PFSK-1 (cell line): ENCODE data around the gene OFD1.

Source experiments
- FOXP2 ChIP-seq: optimal IDR thresholded peaks from 2 replicates; pipeline ENCODE3; 2011; ENCODE audit warnings: borderline replicate concordance, control low read depth, inconsistent platforms; ENCODE audit not compliant: insufficient read depth; ENCODE audit errors: extremely low read length, extremely low read depth
- POLR2AphosphoS5 ChIP-seq: IDR thresholded peaks from 2 replicates; pipeline ENCODE4 v1.6.1; 2012; ENCODE audit warnings: low read depth, mild to moderate bottlenecking, control low read depth, low read length, moderate library complexity
- REST ChIP-seq, 2 experiments: IDR thresholded peaks; 2 replicates each; pipeline versions ENCODE4 v1.6.1 to v1.8.0; 2011 to 2012; ENCODE audit warnings: low read depth in 2 of 2, low read length in 2 of 2, control low read depth in 1 of 2, inconsistent platforms in 1 of 2, mild to moderate bottlenecking in 1 of 2, moderate library complexity in 1 of 2; ENCODE audit not compliant: insufficient read depth in 1 of 2
- SIN3A ChIP-seq: IDR thresholded peaks from 2 replicates; pipeline ENCODE4 v1.6.1; 2012; ENCODE audit warnings: mild to moderate bottlenecking, low read length, moderate library complexity, borderline replicate concordance; ENCODE audit not compliant: insufficient read depth
- TAF1 ChIP-seq: IDR thresholded peaks from 2 replicates; pipeline ENCODE4 v1.6.1; 2012; ENCODE audit warnings: low read length, control low read depth, borderline replicate concordance; ENCODE audit not compliant: insufficient read depth

The OFD1 gene

GRCh38 chrX:13752646-13753045 lies 18.1 kb downstream of the OFD1 start:
- TF ChIP-seq TAF1 (no peak), FOXP2 (no peak), REST (IDR thresholded peaks at IDR 0.05; ENCODE audit: insufficient read depth in 1 of 2, low read depth in 2 of 2, low read length in 2 of 2) (no peak), POLR2AphosphoS5 (no peak), SIN3A (no peak)

GRCh38 chrX:13754765-13755164 lies 20.2 kb downstream of the OFD1 start:
- no peak for TF ChIP-seq SIN3A
- no peak for TF ChIP-seq FOXP2
- no peak for TF ChIP-seq REST (IDR thresholded peaks at IDR 0.05; ENCODE audit: insufficient read depth in 1 of 2, low read depth in 2 of 2, low read length in 2 of 2)
- no peak for TF ChIP-seq POLR2AphosphoS5
- TF ChIP-seq TAF1: no peak

GRCh38 chrX:13755254-13755653 lies 20.7 kb downstream of the OFD1 start:
- TF ChIP-seq POLR2AphosphoS5 (no peak), TAF1 (no peak), SIN3A (no peak), REST (IDR thresholded peaks at IDR 0.05; ENCODE audit: insufficient read depth in 1 of 2, low read depth in 2 of 2, low read length in 2 of 2) (no peak), FOXP2 (no peak)

- no peak for TF ChIP-seq REST (IDR thresholded peaks at IDR 0.05; ENCODE audit: insufficient read depth in 1 of 2, low read depth in 2 of 2, low read length in 2 of 2)
- no peak for TF ChIP-seq FOXP2
- no peak for TF ChIP-seq POLR2AphosphoS5
- no peak for TF ChIP-seq TAF1
- no peak for TF ChIP-seq SIN3A
Observed at GRCh38 chrX:13756381-13756780, 21.8 kb downstream of the OFD1 start.

GRCh38 chrX:13759152-13759718 lies 24.7 kb downstream of the OFD1 start:
- TF ChIP-seq FOXP2: no peak
- no peak for TF ChIP-seq POLR2AphosphoS5
- no peak for TF ChIP-seq REST (IDR thresholded peaks at IDR 0.05; ENCODE audit: insufficient read depth in 1 of 2, low read depth in 2 of 2, low read length in 2 of 2)
- no peak for TF ChIP-seq SIN3A
- no peak for TF ChIP-seq TAF1
